GM12872 (cell line): ENCODE results near the gene NSA2.

Source experiments
- TF ChIP-seq, protein P1 (sequence below): IDR thresholded peaks from 3 replicates; pipeline ENCODE4 v1.5.1; 2011; ENCODE audit warnings: low read depth, mild to moderate bottlenecking, low read length, moderate library complexity; ENCODE audit not compliant: insufficient read depth

Gene NSA2

DNA sequence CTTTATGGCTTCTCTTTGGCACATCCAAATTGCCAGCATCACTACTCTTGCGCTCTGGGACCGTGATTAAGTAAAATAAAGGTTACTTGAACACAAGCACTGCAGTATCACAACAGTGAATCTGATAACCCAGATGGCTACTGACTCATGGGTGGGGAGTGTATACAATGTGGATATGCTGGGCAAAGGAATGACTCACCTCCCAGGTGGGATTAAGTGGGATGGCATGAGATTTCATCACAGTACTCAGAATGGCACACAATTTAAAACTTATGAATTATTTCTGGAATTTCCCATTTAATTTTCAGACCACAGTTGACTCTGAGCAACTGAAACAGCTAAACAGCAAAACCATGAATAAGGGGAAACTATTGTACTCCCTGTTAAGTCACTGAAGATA, 4.5 kb upstream of the NSA2 start:
- TF ChIP-seq, protein P1, sequence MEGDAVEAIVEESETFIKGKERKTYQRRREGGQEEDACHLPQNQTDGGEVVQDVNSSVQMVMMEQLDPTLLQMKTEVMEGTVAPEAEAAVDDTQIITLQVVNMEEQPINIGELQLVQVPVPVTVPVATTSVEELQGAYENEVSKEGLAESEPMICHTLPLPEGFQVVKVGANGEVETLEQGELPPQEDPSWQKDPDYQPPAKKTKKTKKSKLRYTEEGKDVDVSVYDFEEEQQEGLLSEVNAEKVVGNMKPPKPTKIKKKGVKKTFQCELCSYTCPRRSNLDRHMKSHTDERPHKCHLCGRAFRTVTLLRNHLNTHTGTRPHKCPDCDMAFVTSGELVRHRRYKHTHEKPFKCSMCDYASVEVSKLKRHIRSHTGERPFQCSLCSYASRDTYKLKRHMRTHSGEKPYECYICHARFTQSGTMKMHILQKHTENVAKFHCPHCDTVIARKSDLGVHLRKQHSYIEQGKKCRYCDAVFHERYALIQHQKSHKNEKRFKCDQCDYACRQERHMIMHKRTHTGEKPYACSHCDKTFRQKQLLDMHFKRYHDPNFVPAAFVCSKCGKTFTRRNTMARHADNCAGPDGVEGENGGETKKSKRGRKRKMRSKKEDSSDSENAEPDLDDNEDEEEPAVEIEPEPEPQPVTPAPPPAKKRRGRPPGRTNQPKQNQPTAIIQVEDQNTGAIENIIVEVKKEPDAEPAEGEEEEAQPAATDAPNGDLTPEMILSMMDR: no peak

GRCh38 chr5:74763504-74763903, 3.5 kb upstream of the NSA2 start:
- TF ChIP-seq, protein P1: no peak

DNA sequence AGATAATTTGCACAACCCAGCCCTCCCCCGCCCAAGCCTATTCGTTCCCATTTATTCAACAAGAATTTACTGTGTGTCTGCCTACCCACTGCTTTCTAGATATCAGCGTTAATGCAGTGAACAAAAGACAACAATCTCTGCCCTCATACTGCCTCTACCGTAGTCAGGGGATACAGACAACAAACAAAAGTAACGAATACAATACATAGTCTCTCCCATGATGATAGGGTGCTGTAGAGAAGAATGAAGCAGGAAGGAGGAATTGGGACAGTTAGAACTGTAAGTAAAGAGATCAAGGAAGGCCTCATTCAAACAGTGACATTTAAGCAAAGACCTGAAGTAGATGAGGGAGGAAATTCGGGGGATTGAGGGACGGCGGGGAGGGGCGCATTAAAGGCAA, 1.8 kb upstream of the NSA2 start:
- TF ChIP-seq, protein P1: no peak

DNA sequence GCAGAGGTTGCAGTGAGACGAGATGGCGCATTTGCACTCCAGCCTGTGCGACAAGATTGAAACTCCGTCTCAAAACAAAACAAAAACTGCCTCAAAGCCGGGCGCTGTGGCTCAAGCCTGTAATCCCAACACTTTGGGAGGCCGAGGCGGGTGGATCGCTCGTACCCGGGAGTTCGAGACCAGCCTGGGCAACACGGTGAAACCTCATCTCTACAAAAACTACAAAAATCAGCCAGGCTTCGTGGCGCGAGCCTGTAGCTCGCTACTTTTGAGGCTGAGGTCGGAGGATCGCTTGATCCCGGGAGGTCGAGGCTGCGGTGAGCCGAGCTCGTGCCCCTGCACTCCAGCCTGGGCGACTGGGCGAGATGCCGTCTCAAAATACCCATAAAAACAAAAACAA, 1.1 kb upstream of the NSA2 start:
- TF ChIP-seq, protein P1: no peak

GRCh38 chr5:74766418-74766848, 616 bp upstream of the NSA2 start:
- TF ChIP-seq, protein P1: peak; percentile 52

DNA sequence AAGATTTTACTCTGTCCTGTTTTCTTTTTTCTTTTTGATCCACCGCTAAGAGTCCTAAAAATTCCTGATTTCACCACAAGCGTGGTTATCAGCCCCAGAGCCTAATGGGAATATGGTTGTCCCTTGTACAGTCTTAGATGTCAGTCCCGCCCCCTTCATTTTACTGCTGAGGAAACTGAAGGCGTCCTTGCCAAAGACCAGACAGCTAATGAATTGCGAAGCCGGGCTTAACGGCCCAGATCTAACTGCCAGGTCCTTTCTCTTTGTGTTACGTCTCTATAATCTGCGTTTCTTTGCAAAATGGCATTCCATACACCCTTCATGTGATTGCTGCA, 497 bp downstream of the NSA2 start:
- TF ChIP-seq, protein P1: no peak

DNA sequence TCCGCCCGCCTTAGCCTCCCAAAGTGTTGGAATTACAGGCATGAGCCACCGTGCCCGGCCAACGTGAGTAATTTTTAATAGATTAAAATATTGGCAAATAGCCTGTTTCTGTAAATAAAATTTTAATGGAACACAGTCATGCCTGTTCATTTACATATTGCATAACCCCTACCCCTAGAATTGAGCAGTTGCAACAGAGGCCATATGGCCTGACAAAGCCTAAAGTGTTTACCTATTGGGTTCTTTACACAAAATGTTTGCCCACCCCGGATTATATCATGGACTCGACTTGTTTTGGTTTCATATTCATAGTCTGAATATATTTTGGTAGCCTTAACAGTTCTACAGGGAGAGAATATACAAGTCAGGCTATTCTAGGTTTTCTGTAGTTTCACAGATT, 5.3 kb downstream of the NSA2 start:
- TF ChIP-seq, protein P1: no peak

DNA sequence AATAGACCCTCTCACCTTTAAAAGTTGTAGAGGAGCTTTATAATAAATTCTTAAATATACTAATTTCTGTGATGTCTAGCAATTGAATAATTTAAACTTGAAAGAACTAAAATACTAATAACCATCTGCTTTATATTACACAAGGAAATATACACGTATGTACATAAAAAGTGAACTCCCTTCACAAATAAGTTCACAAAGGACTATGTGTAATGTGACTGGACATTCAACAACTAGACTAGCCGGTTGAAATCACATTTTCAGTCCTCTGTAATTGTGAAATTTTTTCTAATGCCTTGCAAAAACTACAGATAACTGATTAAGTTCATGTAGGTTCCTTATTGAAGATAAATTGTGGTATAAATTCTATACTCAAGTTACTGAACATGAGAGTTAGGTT, 11.6 kb downstream of the NSA2 start:
- TF ChIP-seq, protein P1: no peak
